Right lobe of liver (tissue), 6 donors: ENCODE results near the gene POLE2. TPM values are rescaled to one million over a fixed set of nuclear protein-coding genes. Genes with fewer than 3 reads are reported as not detected.
"Not testable (repeated sequence)": the region's sequence is repeated elsewhere in the genome, so short reads cannot be mapped to it uniquely, and the experiment has no call there.

Experiments used
- ATAC-seq, 4 donors: fragments of 200-7000 bp; cut with Tn5 transposase; one replicate each; pipeline ENCODE4 v1.9.1; 2020; ENCODE audit warnings: mild to moderate bottlenecking in 4 of 4, moderate library complexity in 4 of 4
- DNase-seq, 3 donors: peaks; one replicate each; pipeline ENCODE4 v3.0.0-alpha.2; 2020
- H3K27ac ChIP-seq, 3 donors: fragments of 200-600 bp; one replicate each; pipeline ENCODE4 v1.8.0; 2022
- H3K27me3 ChIP-seq, 2 donors: fragments of 200-600 bp; one replicate each; pipeline ENCODE4 v1.8.0; 2022
- H3K36me3 ChIP-seq, 4 donors: fragments of 200-600 bp; sonication (generic) in 1 of 4; one replicate each; pipeline versions ENCODE4 v1.5.1 to v1.8.0; 2017 to 2022; ENCODE audit warnings: control low read depth in 1 of 4
- H3K4me1 ChIP-seq, 4 donors: fragments of 200-600 bp; sonication (generic) in 1 of 4; one replicate each; pipeline versions ENCODE4 v1.5.1 to v1.8.0; 2017 to 2022; ENCODE audit warnings: control low read depth in 1 of 4
- H3K4me3 ChIP-seq, 3 donors: fragments of 200-600 bp; one replicate each; pipeline ENCODE4 v1.8.0; 2022
- H3K9me3 ChIP-seq, 4 donors: fragments of 200-600 bp; sonication (generic) in 1 of 4; one replicate each; pipeline versions ENCODE4 v1.5.1 to v1.8.0; 2017 to 2022; ENCODE audit warnings: control low read depth in 1 of 4
- POLR2A ChIP-seq: fragments of 450-650 bp; IDR thresholded peaks from one replicate; pipeline ENCODE4 v1.6.1; 2017; ENCODE audit warnings: antibody characterized with exemption, mild to moderate bottlenecking
- WGBS: methylation state at CpG from one replicate; pipeline ENCODE4 v1.1.6; 2018; ENCODE audit warnings: low coverage, low lambda C conversion rate; ENCODE audit not compliant: insufficient coverage; ENCODE audit errors: missing lambda C conversion rate; 5-methylcytosine and 5-hydroxymethylcytosine counted together
- intact Hi-C, 2 donors: fragments of 100-400 bp; cut with DNase I; formaldehyde crosslinking; loops; one replicate each; pipeline versions ENCODE4 v1.11.2 to v1.14.1; 2022
- total RNA-seq, 6 experiments: library from RNA; depleted of rRNA in 2 of 6; stranded (reverse); fragments of >200 nt in 2 of 6; fragmentation: NEBNext Ultra II Directional in 3 of 6; extraction: Animal tissue kit (Norgen Biotek cat#: 25700) in 3 of 6; gene quantifications; one replicate each; pipeline versions ENCODE4 v1.1.0 to v1.2.4, GENCODE V29; 2016 to 2023
- TF ChIP-seq, protein P1 (sequence below), 4 donors: fragments of 200-600 bp in 3 of 4; fragments of 450-650 bp in 1 of 4; IDR thresholded peaks; one replicate each; pipeline versions ENCODE4 v1.5.1 to v1.8.0; 2016 to 2022; ENCODE audit warnings: antibody characterized with exemption in 4 of 4, mild to moderate bottlenecking in 2 of 4
- donor health status: DM: no; HTN: yes; CAD: no.
- donor health status: DM: no; HTN: no; CAD: no.
- donor health status: DM: no; HTN: no; CAD: no.
- donor health status: DM: no; HTN: yes; CAD: no.
- donor health status: DM: no; HTN: yes; CAD: no.

The POLE2 gene
- total RNA-seq, 6 experiments from 2014 or later: 0.73 to 9.0 (median 4.2) TPM

- peaks cover 0 to 20% (median 3%) of the 10 kb centered on the region in 4 donors for H3K4me1 ChIP-seq
- TF ChIP-seq POLR2A: no peak
- TF ChIP-seq, protein P1, sequence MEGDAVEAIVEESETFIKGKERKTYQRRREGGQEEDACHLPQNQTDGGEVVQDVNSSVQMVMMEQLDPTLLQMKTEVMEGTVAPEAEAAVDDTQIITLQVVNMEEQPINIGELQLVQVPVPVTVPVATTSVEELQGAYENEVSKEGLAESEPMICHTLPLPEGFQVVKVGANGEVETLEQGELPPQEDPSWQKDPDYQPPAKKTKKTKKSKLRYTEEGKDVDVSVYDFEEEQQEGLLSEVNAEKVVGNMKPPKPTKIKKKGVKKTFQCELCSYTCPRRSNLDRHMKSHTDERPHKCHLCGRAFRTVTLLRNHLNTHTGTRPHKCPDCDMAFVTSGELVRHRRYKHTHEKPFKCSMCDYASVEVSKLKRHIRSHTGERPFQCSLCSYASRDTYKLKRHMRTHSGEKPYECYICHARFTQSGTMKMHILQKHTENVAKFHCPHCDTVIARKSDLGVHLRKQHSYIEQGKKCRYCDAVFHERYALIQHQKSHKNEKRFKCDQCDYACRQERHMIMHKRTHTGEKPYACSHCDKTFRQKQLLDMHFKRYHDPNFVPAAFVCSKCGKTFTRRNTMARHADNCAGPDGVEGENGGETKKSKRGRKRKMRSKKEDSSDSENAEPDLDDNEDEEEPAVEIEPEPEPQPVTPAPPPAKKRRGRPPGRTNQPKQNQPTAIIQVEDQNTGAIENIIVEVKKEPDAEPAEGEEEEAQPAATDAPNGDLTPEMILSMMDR (IDR thresholded peaks at IDR 0.05): no peak
- intact Hi-C loops: no loop called here
Measured at GRCh38 chr14:49619730-49620129, 68.3 kb downstream of the POLE2 start.

DNA sequence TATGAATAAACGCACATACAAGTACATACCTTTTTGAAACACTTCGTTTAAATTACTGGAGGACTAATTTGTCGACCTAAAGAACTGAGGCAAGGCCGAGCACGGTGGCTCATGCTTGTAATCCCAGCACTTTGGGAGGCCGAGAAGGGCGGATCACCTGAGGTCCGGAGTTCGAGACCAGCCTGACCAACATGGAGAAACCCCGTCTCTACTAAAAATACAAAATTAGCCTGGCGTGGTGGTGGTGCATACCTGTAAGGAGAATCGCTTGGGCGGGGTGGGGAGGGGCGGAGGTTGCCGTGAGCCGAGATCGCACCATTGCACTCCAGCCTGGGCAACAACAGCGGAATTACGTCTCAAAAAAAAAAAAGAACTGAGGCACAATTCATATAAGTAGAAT is 68.7 kb downstream of the POLE2 start:
- 44% methylated on average over 19 of the region's 19 CpGs for WGBS
- ATAC-seq, intact Hi-C loops, H3K27ac ChIP-seq, DNase-seq, H3K27me3 ChIP-seq, H3K9me3 ChIP-seq: not testable (repeated sequence)
- Histone ChIP-seq H3K4me1 (peaks cover 0 to 15% (median 3%) of the 10 kb centered on the region in 4 donors), H3K36me3 (peaks cover 0 to 10% (median 5%) of the 10 kb centered on the region in 4 donors), H3K4me3 (peak overlapping the region; percentile 92 to 97 (median 95))

More at GRCh38 chr14:49619730-49620129, 68.3 kb downstream of the POLE2 start:
- H3K27me3 ChIP-seq: no peaks in the 10 kb centered on the region
- under 1% methylated on average over 11 of the region's 11 CpGs for WGBS
- H3K36me3 ChIP-seq: peaks cover 0 to 10% (median 5%) of the 10 kb centered on the region in 4 donors
- peak overlapping the region; percentile 81 to 96 (median 88) for H3K27ac ChIP-seq
- no peak for ATAC-seq
- H3K4me3 ChIP-seq: peak overlapping the region; percentile 92 to 97 (median 95)
- no peak for DNase-seq
- H3K9me3 ChIP-seq: no peaks in the 10 kb centered on the region

GRCh38 chr14:49617852-49618519 is 70.0 kb downstream of the POLE2 start:
- H3K4me3 ChIP-seq: no peak overlapping the region
- peaks cover 0 to 5% (median 0%) of the 10 kb centered on the region in 4 donors for H3K4me1 ChIP-seq
- H3K9me3 ChIP-seq: no peaks in the 10 kb centered on the region
- peaks cover 0 to 10% (median 5%) of the 10 kb centered on the region in 4 donors for H3K36me3 ChIP-seq
- H3K27ac ChIP-seq: no peak overlapping the region
- no peaks in the 10 kb centered on the region for H3K27me3 ChIP-seq
- 89% methylated on average over 6 of the region's 6 CpGs for WGBS
- TF ChIP-seq, protein P1 (IDR thresholded peaks at IDR 0.05): no peak
- TF ChIP-seq POLR2A: no peak
- no peak for DNase-seq
- ATAC-seq: no peak
- intact Hi-C loops: no loop called here

DNA sequence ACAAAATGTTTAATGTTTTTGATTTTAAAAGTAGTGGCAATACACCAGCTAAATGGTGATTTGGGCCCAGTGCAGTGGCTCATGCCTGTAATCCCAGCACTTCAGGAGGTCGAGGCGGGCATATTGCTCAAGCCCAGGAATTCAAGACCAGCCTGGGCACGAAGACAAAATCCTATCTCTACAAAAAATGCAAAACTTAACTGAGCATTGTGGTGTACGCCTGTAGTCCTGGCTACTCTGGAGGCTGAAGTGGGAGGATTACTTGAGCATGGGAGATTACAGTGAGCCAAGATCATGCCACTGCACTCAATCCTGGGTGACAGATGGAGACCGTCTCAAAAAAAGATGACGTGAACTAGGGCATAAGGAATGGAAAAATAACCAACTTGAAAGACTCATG is 72.2 kb downstream of the POLE2 start:
- Histone ChIP-seq H3K36me3 (peaks cover 0 to 10% (median 5%) of the 10 kb centered on the region in 4 donors), H3K27ac (no peak overlapping the region), H3K4me1 (no peaks in the 10 kb centered on the region), H3K27me3 (no peaks in the 10 kb centered on the region), H3K4me3 (no peak overlapping the region), H3K9me3 (no peaks in the 10 kb centered on the region)
- no peak for DNase-seq
- no peak for TF ChIP-seq POLR2A
- TF ChIP-seq, protein P1 (IDR thresholded peaks at IDR 0.05): no peak
- 86% methylated on average over 4 of the region's 6 CpGs for WGBS
- ATAC-seq: no peak
- intact Hi-C loops: no loop called here

DNA sequence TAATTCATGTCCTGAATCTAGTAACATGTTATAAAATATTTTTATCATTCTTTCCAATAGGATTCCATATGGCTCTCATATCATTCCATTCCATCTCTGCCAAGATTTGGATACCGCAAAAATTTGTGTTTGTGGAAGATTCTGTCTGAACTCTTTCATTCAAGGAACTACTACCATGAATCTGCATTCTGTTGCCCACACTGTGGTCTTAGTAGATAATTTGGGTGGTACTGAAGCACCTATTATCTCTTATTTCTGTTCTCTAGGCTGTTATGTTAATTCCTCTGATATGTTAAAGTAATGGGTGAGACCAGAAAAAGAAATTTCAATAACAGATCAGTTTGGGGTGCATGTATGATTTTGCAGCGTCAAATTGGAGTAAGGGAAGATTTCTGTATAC is 73.8 kb downstream of the POLE2 start:
- Histone ChIP-seq H3K4me1 (no peaks in the 10 kb centered on the region), H3K4me3 (no peak overlapping the region), H3K36me3 (peaks cover 0 to 10% (median 5%) of the 10 kb centered on the region in 4 donors), H3K9me3 (no peaks in the 10 kb centered on the region), H3K27ac (no peak overlapping the region), H3K27me3 (no peaks in the 10 kb centered on the region)
- intact Hi-C loops: no loop called here
- ATAC-seq: no peak
- 97% methylated on average over 2 of the region's 2 CpGs for WGBS
- TF ChIP-seq, protein P1 (IDR thresholded peaks at IDR 0.05): no peak
- no peak for TF ChIP-seq POLR2A
- no peak for DNase-seq
